ENCODE results near the gene HES7.
"Not testable (repeated sequence)": the region's sequence is repeated elsewhere in the genome, so short reads cannot be mapped to it uniquely, and the experiment has no call there.

The HES7 gene

DNA sequence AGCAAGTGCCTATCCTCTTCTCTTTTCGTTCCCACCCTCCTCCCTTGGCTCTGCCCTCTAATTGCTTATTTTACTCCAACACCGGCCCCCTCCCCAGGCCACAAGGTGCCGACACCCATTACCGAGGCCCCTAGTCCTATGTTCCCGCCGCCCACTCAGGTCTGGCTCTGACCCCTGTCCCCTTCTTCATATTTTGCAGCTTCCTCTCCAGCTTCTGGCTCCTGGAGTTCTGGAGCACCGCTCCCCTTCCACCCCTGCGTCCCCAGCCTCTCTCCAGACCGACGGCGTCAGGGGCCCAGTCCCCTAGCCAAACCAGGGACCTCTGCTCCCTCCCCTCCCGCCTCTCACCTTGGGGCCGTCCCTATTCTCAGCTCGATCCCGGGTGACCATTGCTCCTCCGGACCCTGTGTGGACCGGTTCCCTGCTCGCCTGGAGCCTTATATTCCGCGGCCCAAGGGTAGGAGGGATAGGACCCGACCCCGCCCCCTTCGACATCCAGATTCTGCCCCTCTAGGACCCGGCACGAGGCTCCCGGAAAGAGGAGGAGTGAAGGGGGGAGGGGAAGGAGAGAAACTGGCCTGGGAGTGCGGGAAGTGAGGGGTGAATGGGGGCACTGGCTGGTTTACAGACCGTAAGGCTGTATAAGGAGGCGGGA lies at the start of gene HES7:
TSS of gene HES7 (minus strand) at position 412 of the 655 bp plus-strand sequence. CDS start at position 390, 22 bp downstream.
- no peak for DNase-seq (ENCODE audit: low read depth)

DNA sequence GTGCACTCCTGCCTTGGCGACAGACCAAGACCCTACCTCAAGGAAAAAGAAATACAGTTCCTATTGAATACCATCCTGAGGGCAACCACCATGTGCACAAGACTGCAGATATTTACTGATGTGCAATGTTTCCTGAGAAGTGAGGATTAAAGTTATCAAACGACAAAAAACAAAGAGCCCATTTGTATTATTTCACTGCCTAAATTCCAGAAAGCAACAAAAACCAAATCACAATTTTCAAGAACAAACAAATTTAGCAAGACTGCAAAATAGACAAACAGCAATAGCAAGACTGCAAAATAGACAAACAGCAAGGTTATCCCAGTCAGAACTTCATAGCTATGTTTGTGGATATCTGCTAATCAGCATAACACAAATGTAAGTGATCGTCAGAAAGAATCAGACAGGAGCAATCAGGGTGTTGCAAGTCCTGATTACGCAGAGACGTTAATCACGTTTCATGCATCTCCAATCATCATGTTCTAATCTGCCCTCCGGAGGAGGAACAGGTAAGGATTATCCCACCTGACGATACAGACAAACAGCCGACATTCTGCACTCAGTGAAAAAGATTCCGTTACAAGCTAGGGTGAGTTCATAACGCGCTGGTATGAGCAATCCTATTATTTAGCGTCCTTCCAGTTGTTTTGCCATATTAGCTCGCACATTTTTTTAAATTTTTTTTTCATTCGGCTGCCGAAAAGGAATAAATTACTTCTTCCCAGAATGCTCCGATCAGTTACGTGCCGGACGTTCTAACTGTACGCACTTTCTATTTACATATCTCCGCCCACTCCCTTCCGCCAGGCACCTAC lies 49.4 kb upstream of the HES7 start:
- no peak for DNase-seq (ENCODE audit: low read depth)

DNA sequence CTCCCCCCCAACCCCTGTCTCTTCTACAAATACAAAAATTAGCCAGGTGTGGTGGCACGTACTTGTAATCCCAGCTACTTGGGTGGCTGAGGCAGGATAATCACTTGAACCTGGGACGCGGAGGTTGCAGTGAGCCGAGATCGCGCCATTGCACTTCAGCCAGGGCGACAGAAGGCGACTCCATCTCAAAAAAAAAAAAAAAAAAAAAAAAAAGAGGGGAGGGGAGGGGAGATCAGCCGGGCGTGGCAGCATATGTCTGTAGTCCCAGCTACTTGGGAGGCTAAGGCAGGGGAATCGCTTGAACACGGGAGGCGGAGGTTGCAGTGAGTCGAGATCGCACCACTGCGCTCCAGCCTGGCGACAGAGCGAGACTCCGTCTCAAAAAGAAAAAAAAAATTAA lies 46.3 kb upstream of the HES7 start:
- DNase-seq (ENCODE audit: low read depth) = not testable (repeated sequence)

DNA sequence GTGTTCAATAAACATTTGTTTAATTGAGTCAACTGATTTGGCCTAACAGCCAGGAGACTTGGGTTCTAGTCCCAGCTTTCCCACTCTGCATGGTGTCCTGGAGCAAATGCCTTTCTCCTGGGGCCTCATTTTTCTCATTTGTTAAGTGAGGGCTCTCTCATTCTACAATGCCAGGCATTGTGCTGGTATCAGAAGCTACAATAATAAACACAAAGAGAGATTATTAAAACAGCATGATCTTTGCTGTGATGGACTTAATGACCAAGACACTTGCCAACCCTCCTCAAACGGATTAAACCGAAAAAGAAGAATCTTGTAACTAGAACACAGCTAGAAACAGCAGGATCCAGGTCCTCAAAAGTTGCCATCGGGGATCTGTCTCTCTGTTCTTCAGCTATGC lies 43.6 kb upstream of the HES7 start:
- no peak for DNase-seq (ENCODE audit: low read depth)

DNA sequence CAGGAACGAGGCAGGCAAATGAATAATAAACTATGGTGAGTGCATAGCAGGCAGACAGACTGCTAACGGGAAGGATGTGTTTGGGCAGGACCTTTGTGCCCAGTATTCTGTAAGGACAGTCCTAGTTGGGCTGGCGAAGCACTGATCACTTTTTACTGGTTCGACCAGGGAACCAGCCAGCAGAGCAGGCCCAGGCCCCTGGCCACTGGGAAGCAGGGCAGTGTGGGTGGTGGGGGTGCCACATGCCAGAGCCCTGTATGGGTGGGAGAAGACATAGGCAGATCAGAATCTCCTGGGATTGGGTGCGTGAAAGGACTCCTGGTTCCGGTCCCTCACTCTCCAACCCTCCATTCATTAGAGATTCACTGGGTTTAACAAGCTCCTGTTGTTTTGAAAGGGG lies 42.8 kb upstream of the HES7 start:
- no peak for DNase-seq (ENCODE audit: low read depth)

DNA sequence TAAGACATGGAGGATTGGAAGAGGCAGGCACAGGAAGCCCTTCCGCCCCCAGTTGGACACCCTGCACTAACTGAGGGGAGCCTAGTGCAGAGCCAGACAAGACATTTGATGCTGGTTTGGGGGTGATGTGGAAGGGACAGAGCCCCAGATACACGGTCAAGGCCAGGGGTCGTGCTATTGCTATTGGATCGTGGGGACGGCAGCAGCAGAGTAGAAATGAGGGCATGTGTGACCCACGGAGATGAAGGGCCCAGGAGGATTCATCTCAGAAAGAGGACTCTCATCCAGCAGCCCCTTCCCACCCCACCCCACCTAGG lies 40.9 kb upstream of the HES7 start:
- DNase-seq (ENCODE audit: low read depth) = no peak

DNA sequence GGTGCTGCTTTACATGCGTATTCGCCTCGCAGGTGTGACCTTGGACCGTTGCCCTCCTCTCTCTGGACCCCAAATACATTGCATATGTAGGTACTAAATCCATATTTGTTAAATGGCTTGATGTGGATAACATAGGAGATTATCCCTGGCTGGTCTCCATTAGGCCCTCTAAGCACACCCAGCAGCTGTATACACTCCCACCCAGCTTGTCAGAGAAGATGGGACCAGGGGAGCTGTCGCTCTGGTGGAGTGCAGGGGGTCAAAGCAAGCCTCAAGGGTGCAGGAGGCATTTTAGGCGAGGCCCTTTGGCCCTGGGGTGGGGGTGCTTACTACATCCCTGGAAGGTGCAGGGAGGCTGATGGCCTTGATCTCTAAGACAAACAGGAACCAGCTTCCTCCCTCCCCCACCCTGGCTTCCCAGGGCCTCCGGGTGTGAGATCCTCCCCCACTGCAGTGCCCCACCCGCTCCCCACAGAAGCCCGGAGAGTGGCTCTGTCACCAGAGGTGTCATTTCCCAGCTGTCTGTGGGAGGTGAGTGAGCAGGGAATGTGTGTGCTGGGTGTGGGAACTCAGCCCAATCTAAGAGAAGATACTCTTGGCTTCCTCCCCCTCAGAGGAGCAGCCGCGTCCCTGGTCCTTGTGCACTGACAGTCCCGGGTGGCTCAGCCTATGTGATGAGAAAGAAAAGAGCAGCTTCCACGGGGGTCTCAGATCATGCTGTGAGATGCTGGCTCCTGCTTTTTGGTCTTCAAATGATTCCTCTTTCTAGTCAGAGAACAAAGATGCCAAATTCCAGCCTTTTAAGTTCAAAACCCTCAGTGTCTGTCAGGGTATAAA lies 40.3 kb upstream of the HES7 start:
- DNase-seq (ENCODE audit: low read depth) = peak; percentile 70

DNA sequence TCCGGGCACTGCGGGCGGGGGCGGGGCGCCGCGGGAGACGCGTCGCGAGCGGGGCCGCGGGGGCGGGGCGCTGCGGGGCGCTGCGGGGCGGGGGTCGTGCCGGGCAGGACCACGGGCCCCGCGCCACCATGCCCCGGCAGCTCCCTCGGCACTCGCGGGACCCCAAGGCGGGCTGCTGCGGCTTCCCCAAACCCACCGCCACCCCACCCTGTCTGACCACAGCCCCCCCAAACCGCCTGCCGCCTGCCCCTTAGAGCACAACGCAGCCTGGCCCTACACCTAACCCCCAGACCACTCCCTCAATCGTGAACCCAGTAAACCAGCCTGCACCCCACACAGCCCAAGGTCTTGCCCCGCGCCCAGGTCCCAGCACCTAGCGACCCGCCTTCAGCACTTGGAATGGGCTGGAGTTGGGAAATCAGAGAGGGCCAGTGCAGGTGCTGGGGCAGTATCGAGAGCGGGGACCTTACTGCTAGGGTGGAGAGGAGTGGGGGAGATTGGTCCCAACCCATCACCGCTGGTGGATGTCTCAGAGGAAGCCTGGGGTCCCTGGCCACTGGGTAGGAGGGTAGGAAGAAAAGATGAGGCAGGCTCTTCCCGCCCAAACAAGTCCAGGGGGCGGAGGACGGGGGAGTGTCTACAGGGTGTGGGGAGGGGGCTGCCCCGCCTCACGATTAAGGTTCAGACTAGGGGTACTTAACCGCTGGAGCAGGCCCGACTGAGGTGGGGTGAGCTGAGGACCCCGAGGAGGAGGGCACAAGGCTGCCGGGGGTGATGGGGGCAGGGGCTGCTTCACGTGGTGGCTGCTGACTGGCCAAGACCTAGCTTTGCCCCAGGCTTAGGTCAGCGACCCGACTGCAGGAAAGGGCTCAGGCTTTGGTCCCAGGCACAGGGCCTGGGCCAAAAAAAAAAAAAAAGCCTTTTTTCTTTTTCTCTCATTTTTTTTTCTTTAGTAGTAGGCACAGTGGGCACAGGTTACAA lies 39.4 kb upstream of the HES7 start:
- no peak for DNase-seq (ENCODE audit: low read depth)

DNA sequence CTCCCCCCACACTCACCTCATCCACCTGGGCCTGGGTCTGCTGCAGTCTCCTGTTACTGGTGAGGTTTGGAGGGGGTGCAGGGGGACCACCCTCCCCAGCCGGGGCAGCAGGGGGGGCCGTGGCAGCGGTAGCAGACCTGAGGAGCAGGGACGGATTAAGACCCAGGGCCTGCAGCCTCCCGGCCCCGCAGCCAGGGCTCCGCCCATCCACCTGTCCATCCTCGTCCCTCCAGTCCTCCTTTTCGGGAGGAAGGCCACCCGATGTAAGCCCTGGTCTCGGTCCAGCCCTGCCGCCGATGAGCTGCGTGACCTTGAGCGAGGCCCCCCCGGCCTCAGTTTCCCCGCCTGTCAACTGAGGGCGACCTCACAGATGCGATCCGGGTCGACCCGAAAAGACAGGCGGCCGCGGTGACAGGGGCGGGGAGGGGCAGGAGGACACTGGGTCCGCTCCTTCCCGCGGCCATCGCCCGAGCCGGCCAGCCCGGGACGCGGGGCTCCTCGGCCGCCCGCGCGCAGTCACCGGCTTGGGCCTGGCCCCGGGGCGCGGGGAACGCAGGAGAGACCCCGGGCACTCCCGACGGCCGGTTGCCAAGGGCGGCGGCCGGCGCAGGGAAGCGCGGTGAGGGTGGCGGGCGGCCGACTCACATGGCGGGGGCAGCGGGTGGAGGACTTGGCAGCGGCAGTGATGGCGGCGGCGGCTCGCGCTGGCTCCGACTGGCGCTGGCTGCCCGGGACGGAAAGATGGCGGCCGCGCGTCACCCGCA lies 38.5 kb upstream of the HES7 start, which contains the start of gene VAMP2:
TSS of gene VAMP2 (minus strand) at position 716 of the 764 bp plus-strand sequence. CDS start at position 647, 69 bp downstream.
- DNase-seq (ENCODE audit: low read depth) = peak; percentile 81

DNA sequence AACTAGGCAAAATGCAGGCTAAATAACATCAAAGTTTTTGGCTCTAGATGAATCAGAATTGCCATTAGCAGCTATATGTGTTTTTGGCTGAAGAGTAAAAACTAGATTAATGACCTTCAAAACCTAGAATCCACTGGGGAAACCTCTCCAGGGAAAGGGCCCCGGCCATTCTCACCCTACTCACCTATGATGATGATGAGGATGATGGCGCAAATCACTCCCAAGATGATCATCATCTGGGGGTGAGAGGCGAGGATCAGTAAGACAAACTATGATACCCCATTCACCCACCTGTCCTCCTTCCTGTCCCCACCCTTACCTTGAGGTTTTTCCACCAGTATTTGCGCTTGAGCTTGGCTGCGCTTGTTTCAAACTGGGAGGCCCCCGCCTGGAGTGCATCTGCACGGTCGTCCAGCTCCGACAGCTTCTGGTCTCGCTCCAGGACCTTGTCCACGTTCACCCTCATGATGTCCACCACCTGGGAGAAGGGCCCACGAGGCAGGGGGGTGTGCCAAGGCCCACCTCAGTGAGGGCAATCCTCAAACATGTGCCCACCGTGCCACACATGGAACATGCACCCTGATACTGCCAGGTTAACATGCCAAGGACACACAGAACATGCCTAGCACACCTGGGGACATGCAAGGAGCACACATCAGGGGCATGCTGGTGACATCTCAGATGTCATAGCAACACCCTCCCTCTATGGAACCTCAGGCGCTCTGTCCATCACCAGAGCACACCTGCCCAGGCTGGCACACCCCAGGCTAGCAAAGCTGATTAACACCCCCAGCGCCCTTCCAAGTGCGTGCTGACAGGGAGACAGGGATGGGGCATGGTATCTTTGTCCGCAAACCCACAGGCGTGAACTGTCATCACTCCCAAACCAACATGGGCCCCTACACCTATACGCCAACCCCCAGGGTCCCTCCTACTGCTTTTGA lies 37.7 kb upstream of the HES7 start:
- DNase-seq (ENCODE audit: low read depth) = no peak

DNA sequence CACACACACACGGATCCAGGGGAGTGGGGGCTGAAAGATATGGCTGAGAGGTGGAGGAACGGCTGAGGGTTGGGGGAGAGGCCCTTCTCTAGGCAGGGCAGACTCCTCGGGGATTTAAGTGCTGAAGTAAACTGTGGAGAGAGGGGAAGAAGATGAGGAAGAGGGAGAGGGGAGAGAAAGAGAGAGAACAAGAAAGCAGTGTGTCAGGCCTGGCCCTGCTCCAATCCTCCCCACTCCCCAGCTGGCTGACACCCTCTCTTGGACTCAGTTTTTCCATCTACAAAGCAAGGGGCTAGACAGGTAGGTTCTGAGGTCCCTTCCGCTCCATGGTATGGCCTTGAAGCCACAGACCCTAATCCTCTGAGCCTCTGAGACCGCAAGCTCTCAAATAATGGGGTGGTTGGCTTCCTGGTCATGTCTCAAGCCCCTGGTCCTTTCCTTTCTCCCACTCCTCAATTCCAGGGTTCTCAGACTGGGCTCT lies 36.9 kb upstream of the HES7 start:
- no peak for DNase-seq (ENCODE audit: low read depth)

DNA sequence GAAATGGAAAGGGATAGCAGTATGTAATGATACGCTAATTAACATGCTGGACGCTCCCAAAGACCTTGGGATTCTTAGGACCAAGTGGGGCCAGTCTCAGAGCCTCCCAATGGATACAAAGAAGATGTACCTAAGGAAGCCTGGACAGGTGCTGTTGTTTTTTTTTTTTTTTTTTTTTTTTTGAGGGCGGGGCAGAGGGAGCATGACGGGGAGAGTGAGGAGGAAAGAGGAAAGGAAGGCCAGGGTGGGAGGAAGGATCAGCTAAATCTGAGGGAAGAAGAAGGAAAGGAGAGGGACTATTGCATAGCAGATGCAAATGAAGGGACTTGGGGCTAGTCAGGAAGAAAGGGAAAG lies 36.3 kb upstream of the HES7 start:
- no peak for DNase-seq (ENCODE audit: low read depth)

DNA sequence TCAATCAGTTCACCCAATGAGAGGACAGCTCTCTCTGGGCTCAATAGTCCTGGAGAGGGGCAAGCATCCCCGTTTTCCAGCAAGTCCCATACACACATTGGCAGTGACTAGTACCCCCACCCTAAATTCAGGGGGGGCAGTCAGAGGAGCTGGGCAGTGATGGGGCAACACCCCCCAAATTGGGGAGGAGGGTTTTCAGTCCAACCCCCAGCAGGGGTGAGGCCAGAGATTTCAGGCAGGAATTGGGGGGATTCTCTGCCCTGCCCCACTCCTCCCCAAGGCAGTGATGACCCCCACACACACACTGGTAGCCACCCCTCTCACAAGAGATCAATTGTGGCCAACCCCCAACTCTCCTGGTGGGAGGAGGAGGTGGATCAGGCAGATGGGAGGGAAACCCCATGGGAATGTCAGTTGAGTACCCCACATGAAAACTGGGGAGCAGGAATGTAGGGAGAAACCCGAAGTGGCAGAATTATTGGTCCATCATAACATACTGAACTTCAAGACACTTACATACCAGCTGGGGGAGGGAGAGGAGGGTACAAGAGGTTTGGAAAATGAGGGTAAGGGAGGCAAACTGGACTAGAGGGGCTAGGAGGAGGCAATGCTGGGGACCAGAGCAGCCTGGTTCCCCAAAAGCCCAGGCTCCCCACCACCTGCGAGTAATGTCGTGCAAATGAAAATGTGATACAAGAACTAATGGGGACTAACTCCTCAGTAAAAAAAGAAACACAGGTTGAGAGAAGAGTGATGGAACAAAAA lies 35.7 kb upstream of the HES7 start:
- DNase-seq (ENCODE audit: low read depth) = no peak

DNA sequence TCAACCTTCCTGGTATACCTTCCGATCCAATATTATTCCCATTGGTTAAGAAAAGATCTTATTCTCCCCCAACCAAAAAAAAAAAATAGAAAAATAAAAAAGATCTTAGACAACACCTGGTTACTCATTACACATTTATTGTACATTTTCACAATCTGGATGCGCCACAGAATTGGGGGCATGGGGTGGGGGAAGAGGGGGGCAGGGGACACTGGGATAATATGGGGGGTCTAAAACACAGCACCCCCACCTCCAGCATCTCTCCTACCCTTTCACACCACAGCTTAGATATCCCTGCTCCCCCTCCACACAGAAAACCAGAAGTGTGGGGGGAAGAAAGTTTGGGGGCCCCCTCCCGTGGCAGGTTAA lies 35.1 kb upstream of the HES7 start:
- DNase-seq (ENCODE audit: low read depth) = no peak

DNA sequence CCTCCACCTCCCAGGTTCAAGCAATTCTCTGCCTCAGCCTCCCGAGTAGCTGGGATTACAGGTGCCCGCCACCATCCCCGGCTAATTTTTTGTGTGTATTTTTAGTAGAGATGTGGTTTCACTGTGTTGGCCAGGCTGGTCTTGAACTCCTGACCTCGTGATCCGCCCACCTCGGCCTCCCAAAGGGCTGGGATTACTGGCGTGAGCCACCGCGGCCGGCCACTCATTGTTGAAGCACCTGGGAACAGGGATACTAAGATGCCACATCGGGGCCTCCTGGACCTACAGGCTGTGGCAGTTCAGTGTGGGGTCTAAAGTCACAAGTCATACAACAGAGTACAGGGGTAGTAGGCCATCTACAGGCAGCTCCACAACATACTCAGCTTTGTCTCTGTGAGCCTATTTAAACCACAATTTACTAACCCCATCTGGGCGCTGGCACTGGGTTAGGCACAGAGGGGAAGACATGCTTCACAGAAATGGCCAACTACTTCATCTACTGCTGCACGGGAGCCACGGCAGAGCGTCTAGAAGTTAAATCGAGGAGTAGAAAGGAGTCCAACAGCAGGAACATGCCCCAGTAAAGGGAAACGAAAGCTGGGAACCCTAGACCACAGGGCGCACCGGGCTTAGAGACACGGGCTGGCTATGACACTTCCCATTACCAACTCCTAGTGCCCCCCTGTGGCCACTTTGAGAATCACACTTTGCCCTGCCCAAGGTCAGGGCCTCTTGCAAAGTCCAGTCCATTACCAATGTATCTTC lies 34.5 kb upstream of the HES7 start:
- peak; percentile 81 for DNase-seq (ENCODE audit: low read depth)

DNA sequence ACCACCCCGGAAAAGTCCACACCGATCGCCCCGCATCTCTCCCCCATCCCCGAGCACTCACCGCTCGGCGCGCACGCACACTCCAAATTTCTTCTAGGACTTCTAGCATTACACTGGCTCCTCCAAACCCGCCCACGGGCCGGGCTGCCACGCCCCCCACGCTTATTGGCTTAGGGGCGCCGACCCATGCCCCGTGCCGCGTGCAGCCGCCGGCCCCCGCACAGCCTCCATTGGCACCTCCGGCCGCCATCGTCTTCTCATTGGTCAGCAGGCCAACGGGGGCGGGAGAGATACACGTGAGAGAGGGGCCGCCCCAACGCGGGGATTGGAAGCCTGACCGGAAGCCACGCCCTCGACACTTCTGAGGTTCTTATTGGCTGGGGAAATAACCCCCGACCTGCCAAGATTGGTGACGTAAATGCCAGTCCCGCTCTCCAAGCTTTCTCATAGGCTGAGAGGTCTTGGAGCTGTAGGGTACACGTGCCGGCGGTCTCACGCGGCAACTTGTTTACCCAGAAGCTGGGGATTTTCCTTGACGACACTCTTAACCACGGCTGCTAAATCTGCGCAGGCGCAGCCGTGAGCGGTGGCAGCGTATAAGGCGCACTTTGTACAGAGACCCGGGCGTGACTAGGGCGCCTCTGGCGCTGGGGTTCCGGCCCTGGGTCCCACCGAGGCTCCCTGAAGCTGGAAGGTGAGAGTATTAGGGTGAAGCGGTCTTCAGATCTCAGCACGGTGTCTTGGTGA lies 32.5 kb upstream of the HES7 start:
- DNase-seq (ENCODE audit: low read depth) = peak; percentile 100

DNA sequence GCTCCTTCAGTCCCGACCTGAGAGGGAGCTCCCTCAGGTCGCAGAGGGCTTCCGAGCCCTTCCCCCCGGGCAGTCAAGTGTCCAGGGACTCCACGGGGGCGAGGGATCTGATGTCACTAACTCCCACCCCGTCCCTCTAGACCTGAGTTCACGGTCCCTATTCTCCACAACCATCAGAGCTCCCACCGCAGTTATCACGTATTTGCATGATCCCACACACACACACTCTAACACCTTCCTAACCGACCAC lies 32.0 kb upstream of the HES7 start:
- DNase-seq (ENCODE audit: low read depth) = no peak

Data from activated T-cell treated with anti-CD3 and anti-CD28 coated beads for 48 hours (primary cell).